H1 (cell line): ENCODE data around the gene NQO2. TPM values are rescaled to one million over a fixed set of nuclear protein-coding genes. Genes with fewer than 3 reads are reported as not detected.

Experiments
- CTCF ChIA-PET: fragments of 300-600 bp; sonication (Branson Sonifier 250); formaldehyde crosslinking; loops from one replicate; lab custom pipeline; 2021; ENCODE audit not compliant: partially characterized antibody; lab: Charles Lee
- POLR2A ChIA-PET: fragments of 300-600 bp; sonication (Branson Sonifier 250); formaldehyde crosslinking; loops from one replicate; lab custom pipeline; 2021; ENCODE audit warnings: inconsistent platforms; ENCODE audit not compliant: partially characterized antibody; lab: Charles Lee
- DNase-seq, 2 experiments: peaks; one replicate each; pipeline versions ENCODE4 v3.0.0 to v3.0.0-alpha.2; 2010 to 2022; ENCODE audit warnings: low spot score in 2 of 2, low read depth in 1 of 2, mixed read lengths in 1 of 2
- FAIRE-seq: peaks from 2 replicates; lab custom pipeline; 2011; peaks lifted over from hg19 to GRCh38; lab: Jason Lieb, UNC
- H2AFZ ChIP-seq: 2 replicates; pipeline ENCODE4 v1.8.1; 2012; ENCODE audit warnings: low read length, inconsistent platforms
- H2AK5ac ChIP-seq: 2 replicates; pipeline ENCODE4 v1.6.1; 2013; ENCODE audit warnings: low read depth, low read length
- H2BK120ac ChIP-seq: replicated peaks from 2 replicates; pipeline ENCODE3; 2013; ENCODE audit warnings: low read depth, low read length, inconsistent platforms
- H2BK12ac ChIP-seq: 2 replicates; pipeline ENCODE4 v1.6.1; 2013; ENCODE audit warnings: low read depth, low read length
- H2BK15ac ChIP-seq: 2 replicates; pipeline ENCODE4 v1.6.1; 2013; ENCODE audit warnings: low read length
- H2BK20ac ChIP-seq: 2 replicates; pipeline ENCODE4 v1.6.1; 2013; ENCODE audit warnings: low read length
- H2BK5ac ChIP-seq: 2 replicates; pipeline ENCODE4 v1.6.1; 2013; ENCODE audit warnings: low read depth, low read length
- H3K14ac ChIP-seq: 2 replicates; pipeline ENCODE4 v1.6.1; 2013; ENCODE audit warnings: inconsistent platforms; ENCODE audit not compliant: insufficient read length
- H3K18ac ChIP-seq: 2 replicates; pipeline ENCODE4 v1.6.1; 2013; ENCODE audit warnings: low read length; ENCODE audit errors: extremely low read depth
- H3K23ac ChIP-seq: 2 replicates; pipeline ENCODE4 v1.6.1; 2013; ENCODE audit warnings: inconsistent platforms; ENCODE audit not compliant: insufficient read length
- H3K23me2 ChIP-seq: 2 replicates; pipeline ENCODE4 v1.6.1; 2013; ENCODE audit warnings: low read depth, low read length
- H3K27ac ChIP-seq: 2 replicates; pipeline ENCODE4 v1.6.1; 2011; ENCODE audit warnings: low read depth, low read length, inconsistent platforms
- H3K27me3 ChIP-seq, 4 experiments: replicated peaks in 1 of 4; 1 replicate in 1 of 4; 2 replicates in 3 of 4; pipeline versions ENCODE4 v1.6.1 to v1.8.1; 2011 to 2013; ENCODE audit warnings: low read length in 3 of 4, mild to moderate bottlenecking in 3 of 4, inconsistent platforms in 2 of 4, mixed read lengths in 2 of 4, moderate library complexity in 1 of 4; ENCODE audit not compliant: control insufficient read depth in 3 of 4, insufficient read depth in 3 of 4; ENCODE audit errors: extremely low read depth in 1 of 4
- H3K36me3 ChIP-seq, 4 experiments: 2 replicates each; pipeline versions ENCODE4 v1.6.1 to v1.8.1; 2011 to 2013; ENCODE audit warnings: mild to moderate bottlenecking in 4 of 4, low read length in 3 of 4, moderate library complexity in 2 of 4, control low read depth in 1 of 4, inconsistent platforms in 1 of 4; ENCODE audit not compliant: insufficient read depth in 4 of 4, control insufficient read depth in 2 of 4
- H3K4ac ChIP-seq: replicated peaks from 2 replicates; pipeline ENCODE3; 2013; ENCODE audit warnings: low read length, low read depth, mixed read lengths, inconsistent platforms; ENCODE audit not compliant: insufficient read length
- H3K4me1 ChIP-seq, 4 experiments: replicated peaks in 1 of 4; 1 replicate in 1 of 4; 2 replicates in 3 of 4; pipeline versions ENCODE4 v1.6.1 to v1.8.1; 2011 to 2013; ENCODE audit warnings: low read length in 3 of 4, inconsistent platforms in 2 of 4, mixed read lengths in 1 of 4; ENCODE audit not compliant: insufficient read depth in 4 of 4, control insufficient read depth in 3 of 4
- H3K4me2 ChIP-seq, 2 experiments: 2 replicates each; pipeline versions ENCODE4 v1.6.1 to v1.8.1; 2011 to 2013; ENCODE audit warnings: low read depth in 2 of 2, low read length in 2 of 2, control low read depth in 1 of 2, inconsistent platforms in 1 of 2, mild to moderate bottlenecking in 1 of 2; ENCODE audit not compliant: insufficient read depth in 1 of 2
- H3K4me3 ChIP-seq, 4 experiments: fragments of 200-600, 300-600 bp in 1 of 4; sonication (generic), shearing (Covaris generic), sonication (Bioruptor Twin) in 1 of 4; 2 replicates each; pipeline versions ENCODE4 v1.5.1 to v1.8.1; 2011 to 2016; ENCODE audit warnings: low read length in 4 of 4, low read depth in 3 of 4, control low read depth in 2 of 4, inconsistent platforms in 2 of 4, mild to moderate bottlenecking in 2 of 4, mixed read lengths in 1 of 4, moderate library complexity in 1 of 4; ENCODE audit not compliant: insufficient read depth in 2 of 4; ENCODE audit errors: extremely low read depth in 1 of 4
- H3K56ac ChIP-seq: replicated peaks from 2 replicates; pipeline ENCODE3; 2013; ENCODE audit warnings: low read depth, mild to moderate bottlenecking, mixed read lengths, low read length, inconsistent platforms; ENCODE audit not compliant: insufficient read length
- H3K79me1 ChIP-seq: 2 replicates; pipeline ENCODE4 v1.6.1; 2013; ENCODE audit warnings: low read depth, low read length, control low read depth
- H3K79me2 ChIP-seq, 2 experiments: 2 replicates each; pipeline versions ENCODE4 v1.6.1 to v1.8.1; 2012 to 2013; ENCODE audit warnings: low read length in 2 of 2, mild to moderate bottlenecking in 2 of 2, inconsistent platforms in 1 of 2; ENCODE audit not compliant: insufficient read depth in 2 of 2, control insufficient read depth in 1 of 2
- H3K9ac ChIP-seq, 4 experiments: replicated peaks in 1 of 4; 1 replicate in 1 of 4; 2 replicates in 3 of 4; pipeline versions ENCODE4 v1.6.1 to v1.8.1; 2011 to 2013; ENCODE audit warnings: low read depth in 3 of 4, low read length in 3 of 4, control low read depth in 2 of 4, mild to moderate bottlenecking in 2 of 4, moderate library complexity in 2 of 4, inconsistent platforms in 1 of 4; ENCODE audit errors: extremely low read depth in 1 of 4
- H3K9me3 ChIP-seq, 2 experiments: 2 replicates each; pipeline versions ENCODE4 v1.6.1 to v1.8.1; 2012 to 2013; ENCODE audit warnings: mild to moderate bottlenecking in 2 of 2, moderate library complexity in 2 of 2, control low read depth in 1 of 2, inconsistent platforms in 1 of 2, low read depth in 1 of 2, low read length in 1 of 2, mixed read lengths in 1 of 2; ENCODE audit not compliant: insufficient read depth in 2 of 2
- H4K20me1 ChIP-seq, 2 experiments: replicated peaks in 1 of 2; 2 replicates each; pipeline versions ENCODE3 to v1.8.1; 2011 to 2013; ENCODE audit warnings: inconsistent platforms in 2 of 2, low read length in 2 of 2, mild to moderate bottlenecking in 1 of 2; ENCODE audit not compliant: insufficient read depth in 2 of 2, control insufficient read depth in 1 of 2
- H4K5ac ChIP-seq: 2 replicates; pipeline ENCODE4 v1.6.1; 2013; ENCODE audit warnings: low read length, low read depth, mixed read lengths, inconsistent platforms; ENCODE audit not compliant: insufficient read length
- H4K8ac ChIP-seq: 2 replicates; pipeline ENCODE4 v1.8.0; 2013; ENCODE audit warnings: mild to moderate bottlenecking, moderate library complexity, low read length, inconsistent platforms; ENCODE audit not compliant: insufficient read depth; ENCODE audit errors: extremely low read depth
- H4K91ac ChIP-seq: replicated peaks from 2 replicates; pipeline ENCODE3; 2013; ENCODE audit warnings: low read length, mixed read lengths, inconsistent platforms; ENCODE audit not compliant: insufficient read length
- ATF2 ChIP-seq: IDR thresholded peaks from 2 replicates; pipeline ENCODE4 v1.6.1; 2012; ENCODE audit warnings: low read length, inconsistent platforms
- BCL11A ChIP-seq, 2 experiments: IDR thresholded peaks; one replicate each; pipeline ENCODE4 v1.6.1; 2011; ENCODE audit warnings: low read depth in 2 of 2, low read length in 2 of 2, mild to moderate bottlenecking in 2 of 2
- CREB1 ChIP-seq: IDR thresholded peaks from 2 replicates; pipeline ENCODE4 v1.6.1; 2012; ENCODE audit warnings: inconsistent platforms
- JUND ChIP-seq: IDR thresholded peaks from 2 replicates; pipeline ENCODE4 v1.6.1; 2011; ENCODE audit warnings: mild to moderate bottlenecking, improper control_type of control experiment, low read length
- RAD21 ChIP-seq, 2 experiments: IDR thresholded peaks in 1 of 2; conservative IDR thresholded peaks in 1 of 2; 2 replicates each; pipeline ENCODE4 v1.6.1; 2011; ENCODE audit warnings: low read depth in 2 of 2, low read length in 2 of 2, improper control_type of control experiment in 1 of 2, inconsistent platforms in 1 of 2, mild to moderate bottlenecking in 1 of 2, moderate library complexity in 1 of 2
- RBBP5 ChIP-seq: IDR thresholded peaks from 2 replicates; pipeline ENCODE4 v1.7.1; 2012; ENCODE audit warnings: low read depth, mild to moderate bottlenecking, inconsistent platforms, low read length, moderate library complexity, borderline replicate concordance
- SRF ChIP-seq: IDR thresholded peaks from 2 replicates; pipeline ENCODE4 v1.6.1; 2011; ENCODE audit warnings: mild to moderate bottlenecking, low read depth, low read length, moderate library complexity
- ZNF274 ChIP-seq: IDR thresholded peaks from 2 replicates; pipeline ENCODE4 v1.7.0; 2012; ENCODE audit warnings: low read length, borderline replicate concordance; ENCODE audit errors: extremely low read depth
- WGBS, 2 experiments: shearing (Covaris generic) in 1 of 2; methylation state at CpG; one replicate each; pipeline versions ENCODE4 v1.1.6 to v1.1.7; 2013 to 2015; ENCODE audit warnings: low lambda C conversion rate in 2 of 2, mixed read lengths in 2 of 2, inconsistent platforms in 1 of 2, low coverage in 1 of 2, missing lambda C conversion rate in 1 of 2; ENCODE audit not compliant: insufficient replicate concordance in 2 of 2, insufficient coverage in 1 of 2, insufficient read length in 1 of 2; ENCODE audit errors: extremely low coverage in 1 of 2, missing lambda C conversion rate in 1 of 2; 5-methylcytosine and 5-hydroxymethylcytosine counted together
- polyA plus RNA-seq, 7 experiments: library from polyadenylated mRNA; depleted of rRNA in 3 of 7; stranded (reverse) in 5 of 7; unstranded in 2 of 7; fragments of >200 nt in 5 of 7; fragments of 200-250 nt in 2 of 7; gene quantifications; 1 replicate in 5 of 7; 2 replicates in 1 of 7; 4 replicates in 1 of 7; pipeline versions ENCODE4 v1.2.1 to v1.2.3, GENCODE V29; 2011 to 2013; ENCODE audit warnings: missing spikeins in 2 of 7, mixed read lengths in 2 of 7
- total RNA-seq: library from RNA; stranded (reverse); fragmentation: NEBNext Ultra II Directional; extraction: Animal tissue kit (Norgen Biotek cat#: 25700); gene quantifications from 2 replicates; pipeline ENCODE4 v1.2.1, GENCODE V29; 2021

Gene NQO2
- total and polyA plus RNA-seq, 2 of the 8 experiments (the other 6 are each of a cell fraction or from before 2014, with no cell fraction given) = 135 to 168 TPM

GRCh38 chr6:3039384-3039783 is 39.7 kb downstream of the NQO2 start:
- H2BK15ac ChIP-seq = no peak overlapping the region
- peaks cover 0 to 5% (median 1%) of the 10 kb centered on the region in 4 experiments; a peak in 1 of 7 replicates for H3K4me1 ChIP-seq
- no peak overlapping the region for H3K14ac ChIP-seq
- no peak overlapping the region for H2BK5ac ChIP-seq
- H3K27me3 ChIP-seq = no peaks in the 10 kb centered on the region
- H3K18ac ChIP-seq = no peak overlapping the region
- H2AK5ac ChIP-seq = no peak overlapping the region
- no peak overlapping the region for H3K23ac ChIP-seq
- no peak overlapping the region for H2BK20ac ChIP-seq
- no peak overlapping the region for H2BK12ac ChIP-seq
- TF ChIP-seq JUND = no peak
- no peak for TF ChIP-seq BCL11A (IDR thresholded peaks at IDR 0.05; ENCODE audit: low read depth in 2 of 2, low read length in 2 of 2)
- TF ChIP-seq SRF = no peak
- no peak for TF ChIP-seq CREB1
- TF ChIP-seq RAD21 (IDR thresholded peaks at IDR 0.05 in 1 of 2, conservative IDR thresholded peaks at IDR 0.05 in 1 of 2; ENCODE audit: low read depth in 2 of 2, low read length in 2 of 2) = no peak
- no peak for TF ChIP-seq ZNF274
- TF ChIP-seq ATF2 = no peak
- TF ChIP-seq RBBP5 = no peak
- no peak overlapping the region for H3K4me2 ChIP-seq
- H3K4ac ChIP-seq = no peak overlapping the region
- H3K27ac ChIP-seq = no peak overlapping the region
- 82% methylated on average over 3 of the region's 3 CpGs; no CpG with 5 or more reads in 1 of the 2 experiments for WGBS, 2 experiments
- H4K91ac ChIP-seq = no peak overlapping the region
- H2BK120ac ChIP-seq = no peak overlapping the region
- H4K20me1 ChIP-seq = no peaks in the 10 kb centered on the region
- FAIRE-seq = no peak
- H3K4me3 ChIP-seq = no peak overlapping the region
- ChIA-PET CTCF (interaction anchor here (0.6 to 4.9 kb wide), 10 partner anchors 9 to 182 kb away, joined by 3 to 20 read pairs (median 4); no protein-coding TSS in a partner anchor), POLR2A (interaction anchor here (1.2 to 2.0 kb wide), 5 partner anchors 12 to 82 kb away, joined by 3 to 16 read pairs (median 4); partner anchors contain the start of gene NQO2)
- H3K36me3 ChIP-seq = no peaks in the 10 kb centered on the region
- H4K8ac ChIP-seq = no peak overlapping the region
- H3K56ac ChIP-seq = no peak overlapping the region
- no peaks in the 10 kb centered on the region for H3K9me3 ChIP-seq
- H3K9ac ChIP-seq = no peak overlapping the region
- no peaks in the 10 kb centered on the region for H3K79me1 ChIP-seq
- no peak for DNase-seq
- H4K5ac ChIP-seq = no peak overlapping the region
- H3K79me2 ChIP-seq = no peaks in the 10 kb centered on the region
- no peak overlapping the region for H2AFZ ChIP-seq
- no peaks in the 10 kb centered on the region for H3K23me2 ChIP-seq
